ENCODE data around the gene CELA2A.
"Not testable (repeated sequence)": the region's sequence is repeated elsewhere in the genome, so short reads cannot be mapped to it uniquely, and the experiment has no call there.

The CELA2A gene

DNA sequence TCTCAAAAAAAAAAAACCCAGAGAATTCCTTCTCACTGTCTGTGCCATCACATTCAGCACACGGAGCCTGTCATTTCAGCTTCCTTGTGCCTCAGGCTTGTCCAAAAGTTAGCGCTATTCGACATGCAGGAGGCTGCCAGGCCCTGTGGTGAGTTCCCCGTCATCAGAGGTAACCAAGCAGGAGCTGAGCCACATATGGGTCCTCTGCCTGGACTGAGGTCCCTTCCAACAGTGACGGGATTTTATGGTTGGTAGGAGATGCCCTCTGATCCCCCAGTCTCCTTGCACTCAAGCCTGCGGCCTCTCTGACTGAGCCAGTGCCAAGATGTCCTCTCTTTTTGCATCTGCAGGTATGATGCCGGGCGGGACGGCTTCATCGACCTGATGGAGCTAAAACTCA is 31.0 kb upstream of the CELA2A start:
- no peak for DNase-seq (ENCODE audit: low spot score)

GRCh38 chr1:15425958-15426357 is 30.6 kb upstream of the CELA2A start:
- no peak for DNase-seq (ENCODE audit: low spot score)

DNA sequence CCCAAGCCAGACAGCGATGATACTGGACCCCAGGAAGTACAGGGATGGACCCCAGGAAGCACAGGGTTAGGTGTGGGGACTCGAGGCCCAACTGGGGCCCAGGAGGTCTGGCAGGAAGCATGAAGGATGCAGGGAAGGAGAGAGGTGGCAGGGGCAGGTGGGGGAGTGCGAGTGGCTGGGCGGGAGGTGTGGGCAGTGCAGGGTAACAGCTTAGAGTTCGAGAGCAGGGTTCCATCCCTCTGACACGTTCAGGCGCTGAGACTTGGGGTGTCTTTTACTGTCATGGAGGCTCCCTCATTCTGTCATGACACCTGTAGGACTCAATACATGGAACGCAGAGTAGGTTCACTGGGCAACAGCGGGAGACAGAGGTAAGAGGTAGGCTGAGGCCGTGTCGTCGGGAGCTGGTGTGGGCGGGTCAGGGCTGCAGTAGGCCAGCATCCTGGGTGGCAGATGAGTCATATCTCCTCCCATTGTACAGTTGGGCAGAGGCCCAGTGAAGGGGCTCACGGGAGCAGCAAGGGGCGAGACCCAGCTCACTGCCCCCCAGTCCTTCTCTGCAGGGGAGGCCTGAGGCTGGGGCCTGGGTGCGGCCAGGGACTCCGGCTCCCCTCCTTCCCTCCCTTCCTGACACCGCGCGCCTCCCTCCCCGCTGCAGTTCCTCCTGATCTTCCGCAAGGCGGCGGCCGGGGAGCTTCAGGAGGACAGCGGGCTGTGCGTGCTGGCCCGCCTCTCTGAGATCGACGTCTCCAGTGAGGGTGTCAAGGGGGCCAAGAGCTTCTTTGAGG is 29.8 kb upstream of the CELA2A start:
- DNase-seq (ENCODE audit: low spot score) = peak; percentile 22

DNA sequence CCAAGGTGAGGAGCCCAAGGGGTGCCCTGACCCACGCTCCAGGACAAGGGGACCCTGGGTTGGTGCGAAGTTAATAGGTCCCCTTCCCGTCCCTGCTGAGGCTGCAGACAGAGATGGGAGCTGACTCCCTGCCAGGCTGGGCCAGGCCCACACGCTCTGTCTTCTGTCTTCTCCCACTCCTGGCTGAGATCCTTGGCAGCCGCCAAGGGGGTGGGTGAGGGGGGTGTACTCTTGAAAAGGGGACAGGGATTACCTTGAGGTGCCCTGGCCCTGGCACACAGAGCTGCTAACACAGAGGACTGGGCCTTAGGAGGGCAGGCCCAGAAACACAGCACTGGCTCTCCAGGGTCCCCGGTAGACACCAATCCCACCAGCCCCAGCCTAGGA is 29.3 kb upstream of the CELA2A start:
- DNase-seq (ENCODE audit: low spot score) = no peak

DNA sequence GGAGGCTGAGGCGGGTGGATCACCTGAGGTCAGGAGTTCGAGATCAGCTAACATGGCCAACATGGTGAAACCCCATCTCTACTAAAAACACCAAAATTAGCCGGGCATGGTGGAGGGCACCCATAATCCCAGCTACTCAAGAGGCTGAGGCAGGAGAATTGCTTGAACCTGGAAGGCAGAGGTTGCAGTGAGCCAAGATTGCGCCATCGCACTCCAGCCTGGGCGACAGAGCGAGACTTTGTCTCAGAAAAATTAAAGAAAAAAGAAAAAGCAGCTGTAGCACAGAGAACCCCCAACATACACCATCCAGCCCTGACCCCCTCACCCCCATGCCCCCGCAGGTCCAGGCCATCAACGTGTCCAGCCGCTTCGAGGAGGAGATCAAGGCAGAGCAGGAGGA is 28.3 kb upstream of the CELA2A start:
- not testable (repeated sequence) for DNase-seq (ENCODE audit: low spot score)

DNA sequence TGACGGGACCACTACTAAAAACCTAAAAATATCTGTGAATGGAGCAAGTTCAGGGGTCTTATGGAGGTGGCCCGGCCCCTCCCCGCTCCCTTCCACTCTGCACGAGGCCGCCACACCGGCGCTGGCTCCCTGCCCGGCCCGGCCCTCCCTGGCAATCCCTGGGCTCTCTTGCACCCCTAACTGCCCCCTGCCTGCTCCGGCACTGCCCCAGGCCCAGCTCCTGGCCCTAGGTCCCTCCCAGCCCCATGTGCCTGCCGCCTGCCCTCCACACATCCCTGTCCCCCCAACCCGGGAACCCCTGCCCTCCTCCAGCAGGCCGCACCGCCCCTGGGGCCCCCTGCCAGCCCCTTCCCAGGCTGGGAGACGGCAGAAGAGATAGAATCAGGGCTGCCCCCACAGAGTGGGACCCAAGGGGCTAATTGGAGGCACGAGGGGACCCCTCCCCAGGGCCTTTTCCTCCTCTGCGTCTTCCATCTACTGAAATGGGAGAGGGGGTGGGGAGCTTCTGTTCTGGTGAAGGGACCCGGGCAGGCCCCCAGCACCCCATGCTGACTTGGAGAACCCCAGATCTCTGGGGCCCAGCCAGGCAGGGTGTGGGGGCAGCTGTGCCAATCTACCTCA is 27.6 kb upstream of the CELA2A start:
- no peak for DNase-seq (ENCODE audit: low spot score)

GRCh38 chr1:15429701-15430149 is 26.8 kb upstream of the CELA2A start:
- peak; percentile 42 for DNase-seq (ENCODE audit: low spot score)

GRCh38 chr1:15430787-15431570 is 25.6 kb upstream of the CELA2A start:
- peak; percentile 47 for DNase-seq (ENCODE audit: low spot score)

DNA sequence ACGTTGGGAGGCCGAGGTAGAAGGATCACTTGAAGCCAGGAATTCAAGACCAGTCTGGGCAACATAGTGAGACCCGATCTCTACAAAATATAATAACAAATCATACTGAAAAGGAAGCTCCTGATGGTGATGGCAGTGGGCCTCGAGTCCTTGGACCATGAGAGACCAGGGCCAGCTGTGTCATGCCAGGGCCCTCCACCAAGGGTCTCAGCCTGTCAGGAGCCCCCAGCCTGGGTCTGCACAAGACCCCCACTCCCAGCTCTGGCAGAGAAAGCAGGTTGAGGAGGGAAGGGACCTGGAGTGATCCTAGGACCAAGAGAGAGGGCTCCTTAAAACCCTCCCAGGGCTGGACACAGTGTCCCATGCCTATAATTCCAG is 25.0 kb upstream of the CELA2A start:
- DNase-seq (ENCODE audit: low spot score) = no peak

DNA sequence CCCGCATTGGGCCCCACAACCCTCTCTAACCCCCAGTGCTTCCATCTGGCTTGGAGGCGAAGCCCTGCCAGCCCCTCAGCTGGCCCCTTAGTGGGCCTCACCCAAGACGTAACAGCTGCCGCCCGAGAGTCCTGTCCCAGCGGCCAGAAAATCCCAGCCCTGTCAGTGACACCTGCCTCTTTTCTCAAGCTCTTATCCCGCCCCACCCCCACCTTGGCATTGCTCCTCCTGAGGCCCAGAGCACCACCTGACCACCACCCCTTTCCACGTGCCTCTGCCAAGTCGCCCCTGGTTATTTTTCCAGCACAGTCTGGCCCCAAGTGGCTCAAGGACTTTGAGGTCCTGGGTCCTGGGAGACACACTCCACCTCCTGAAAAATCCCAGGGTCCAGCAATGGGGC is 24.2 kb upstream of the CELA2A start:
- no peak for DNase-seq (ENCODE audit: low spot score)

GRCh38 chr1:15433471-15433870 is 23.1 kb upstream of the CELA2A start:
- no peak for DNase-seq (ENCODE audit: low spot score)

- DNase-seq (ENCODE audit: low spot score) = not testable (repeated sequence)
These were observed 21.8 kb upstream of the CELA2A start for GRCh38 chr1:15434739-15435138.

DNA sequence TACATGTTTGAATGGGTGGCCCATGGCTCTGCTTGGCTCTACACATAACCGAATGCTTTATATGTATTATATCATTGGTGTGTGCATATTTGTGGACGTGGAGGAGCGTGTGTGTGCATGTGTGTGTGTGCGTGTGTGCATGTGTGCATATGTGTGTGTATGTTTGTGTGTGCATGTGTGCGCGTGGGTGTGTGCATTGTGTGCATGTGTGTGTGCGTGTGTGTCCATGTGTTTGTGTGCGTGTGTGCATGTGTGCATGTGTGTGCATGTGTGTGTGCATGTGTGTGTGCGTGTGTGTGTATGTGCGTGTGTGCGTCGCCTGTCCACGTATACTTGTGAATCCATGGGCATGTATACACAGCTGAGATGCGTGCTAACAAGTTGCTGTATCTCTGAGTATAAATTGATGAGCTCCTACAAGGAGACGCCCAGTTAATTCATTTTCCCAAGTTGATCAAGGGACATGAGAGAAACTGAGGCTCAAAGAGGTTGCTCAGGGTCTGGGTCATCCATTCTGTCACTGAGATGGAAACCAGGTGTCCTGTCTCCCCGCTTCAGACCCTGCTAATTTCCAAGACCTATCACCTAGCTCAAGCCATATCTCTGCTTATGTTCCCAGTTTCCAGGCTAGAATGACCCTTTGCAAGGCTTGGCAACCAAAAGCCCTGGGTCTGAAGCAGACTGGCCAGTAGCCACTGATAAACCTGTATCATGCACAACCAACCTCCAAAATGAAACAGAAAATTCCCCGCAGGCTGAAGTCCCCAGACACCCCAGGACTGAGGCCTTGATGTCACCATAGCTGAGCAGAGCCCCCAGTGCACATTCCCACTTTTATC is 21.1 kb upstream of the CELA2A start:
- DNase-seq (ENCODE audit: low spot score) = no peak

DNA sequence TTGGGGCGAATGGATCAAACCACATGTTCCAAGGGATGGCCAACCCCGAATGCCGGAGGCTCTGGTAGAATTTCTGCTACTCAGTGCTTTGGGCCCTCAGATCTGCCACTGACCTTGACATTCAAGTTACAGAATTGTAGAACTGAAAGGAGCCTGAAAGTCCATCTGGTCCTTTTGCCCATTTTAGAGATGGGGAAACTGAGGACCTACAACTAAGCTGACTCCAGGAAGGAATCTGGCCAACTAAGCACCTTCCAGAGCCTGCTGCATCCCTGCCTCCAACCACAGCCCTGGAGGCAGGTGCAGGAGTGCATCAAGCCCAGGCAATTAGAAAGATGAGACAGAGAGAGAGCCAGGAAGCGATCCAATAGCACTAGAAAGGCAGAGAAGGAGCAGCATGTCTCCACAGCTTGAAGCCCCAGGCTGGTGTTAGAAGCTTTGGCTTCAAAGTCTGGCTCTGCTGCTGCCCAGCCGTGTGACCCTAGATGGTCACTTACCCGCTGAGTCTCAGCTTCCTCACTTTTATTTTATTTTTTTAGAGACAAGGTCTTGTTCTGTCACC is 19.6 kb upstream of the CELA2A start:
- no peak for DNase-seq (ENCODE audit: low spot score)

DNA sequence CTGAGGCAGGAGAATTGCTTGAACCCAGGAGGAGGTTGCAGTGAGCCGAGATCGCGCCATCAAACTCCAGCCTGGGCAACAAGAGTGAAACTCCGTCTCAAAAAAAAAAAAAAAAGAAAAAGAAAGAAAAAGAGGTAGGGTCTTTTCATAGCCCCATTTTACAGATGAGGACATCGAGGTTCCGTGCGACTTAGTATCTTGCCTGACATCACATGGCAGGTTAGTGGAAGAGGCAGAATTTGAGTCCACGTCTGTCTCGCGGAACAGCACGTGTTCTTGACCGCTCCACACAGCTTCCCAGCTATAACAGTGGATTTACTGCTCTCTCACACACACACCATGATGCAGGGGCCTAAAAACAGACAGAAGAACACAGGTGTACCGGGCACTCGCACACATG is 17.2 kb upstream of the CELA2A start:
- no peak for DNase-seq (ENCODE audit: low spot score)

- no peak for DNase-seq (ENCODE audit: low spot score)
These were observed 16.2 kb upstream of the CELA2A start for GRCh38 chr1:15440357-15440756.

DNA sequence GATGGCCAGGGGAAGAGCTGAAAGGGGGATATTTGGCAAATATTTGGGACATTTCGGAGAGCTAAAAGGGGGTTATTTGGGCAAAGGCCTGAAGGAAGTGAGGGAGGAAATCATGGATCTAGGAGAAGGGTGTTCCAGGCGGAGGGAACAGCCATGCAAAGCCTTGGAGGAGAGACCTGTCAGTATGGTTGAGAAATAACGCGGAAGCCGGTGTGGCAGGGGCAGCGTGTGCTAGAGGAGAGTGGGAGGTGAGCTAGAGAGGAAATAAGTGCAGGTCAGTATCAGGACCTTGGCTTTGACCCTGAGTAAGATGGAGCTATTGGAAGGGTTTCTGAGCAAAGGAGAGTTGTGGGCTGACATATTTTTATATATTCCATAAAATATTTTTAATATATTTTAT is 15.3 kb upstream of the CELA2A start:
- DNase-seq (ENCODE audit: low spot score) = no peak

DNA sequence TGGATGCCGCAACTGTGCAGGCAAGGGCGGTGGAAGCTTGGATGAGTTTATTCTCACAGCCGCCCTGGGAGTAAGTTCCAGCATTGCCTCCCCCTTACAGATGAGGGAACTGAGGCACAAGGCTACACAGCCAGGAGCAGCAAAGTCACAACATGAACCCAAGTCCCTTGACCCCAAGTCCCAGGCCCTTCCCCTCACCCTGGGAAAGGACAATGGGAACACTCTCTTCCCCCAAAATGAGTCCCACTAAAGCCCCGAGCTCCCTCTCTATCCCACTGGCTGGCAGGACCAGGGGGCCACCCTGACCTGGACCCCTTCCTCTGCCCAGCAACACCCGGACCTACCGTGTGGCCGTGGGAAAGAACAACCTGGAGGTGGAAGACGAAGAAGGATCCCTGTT is 14.4 kb upstream of the CELA2A start:
- DNase-seq (ENCODE audit: low spot score) = no peak

DNA sequence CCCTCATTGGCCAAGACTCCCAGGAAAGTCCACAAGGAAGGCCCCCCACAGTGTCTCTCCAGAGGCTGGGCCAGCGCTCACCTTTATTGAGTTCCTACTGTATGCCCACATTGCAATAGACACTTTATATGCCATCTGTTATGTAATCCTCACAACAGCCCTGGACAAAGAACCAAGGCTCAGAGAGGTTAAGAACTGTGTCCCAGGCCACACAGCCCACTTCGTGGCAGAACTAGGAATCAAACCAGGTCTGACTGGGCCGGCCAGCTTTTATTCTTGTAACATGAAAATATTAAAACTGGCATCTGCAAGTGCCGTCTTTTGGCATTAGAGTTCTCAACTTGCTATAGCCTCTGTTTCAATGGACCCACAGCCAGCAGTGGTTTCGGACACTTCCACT is 13.8 kb upstream of the CELA2A start:
- no peak for DNase-seq (ENCODE audit: low spot score)

GRCh38 chr1:15443281-15443680 is 13.3 kb upstream of the CELA2A start:
- DNase-seq (ENCODE audit: low spot score) = no peak

DNA sequence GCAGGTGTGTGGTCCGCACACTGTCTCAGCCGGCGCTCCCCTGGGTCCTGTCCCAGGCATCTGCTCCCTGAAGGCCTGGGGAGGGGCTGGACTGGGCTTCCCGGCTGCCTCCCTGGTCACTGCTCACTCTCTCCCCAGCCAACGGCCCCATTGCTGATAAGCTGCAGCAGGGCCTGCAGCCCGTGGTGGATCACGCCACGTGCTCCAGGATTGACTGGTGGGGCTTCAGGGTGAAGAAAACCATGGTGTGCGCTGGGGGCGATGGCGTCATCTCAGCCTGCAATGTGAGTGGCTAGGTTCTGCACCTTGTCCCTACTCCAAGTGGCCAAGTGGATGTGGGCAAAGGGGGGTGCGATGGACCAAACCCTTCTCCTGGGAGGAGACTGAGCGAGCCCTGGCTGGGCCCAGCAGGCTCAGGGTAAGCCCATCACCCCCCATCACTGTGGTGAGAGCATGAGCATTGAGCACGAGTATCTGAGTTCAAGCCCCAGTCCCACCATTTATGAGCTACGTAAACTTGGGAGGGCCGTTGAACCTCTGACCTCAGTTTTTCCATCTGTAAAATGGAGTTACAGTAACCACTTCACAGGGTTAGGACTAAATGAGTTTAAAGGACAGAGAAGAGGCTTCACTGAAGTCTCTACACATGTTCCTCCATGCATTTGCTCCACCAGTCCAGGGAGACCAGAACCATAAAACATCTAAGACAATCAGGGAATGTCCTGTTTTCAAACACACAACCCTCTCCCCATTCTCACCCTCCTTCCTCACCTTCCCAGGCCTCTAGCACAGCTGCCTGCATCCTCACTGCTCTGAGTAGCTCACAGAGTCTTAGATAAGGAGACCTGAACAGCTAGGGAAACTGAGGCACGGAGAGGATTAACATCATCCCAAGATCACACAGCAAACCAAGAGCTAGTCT is 11.8 kb upstream of the CELA2A start:
- DNase-seq (ENCODE audit: low spot score) = no peak
